ENCODE data around the gene PTK6.

DNA sequence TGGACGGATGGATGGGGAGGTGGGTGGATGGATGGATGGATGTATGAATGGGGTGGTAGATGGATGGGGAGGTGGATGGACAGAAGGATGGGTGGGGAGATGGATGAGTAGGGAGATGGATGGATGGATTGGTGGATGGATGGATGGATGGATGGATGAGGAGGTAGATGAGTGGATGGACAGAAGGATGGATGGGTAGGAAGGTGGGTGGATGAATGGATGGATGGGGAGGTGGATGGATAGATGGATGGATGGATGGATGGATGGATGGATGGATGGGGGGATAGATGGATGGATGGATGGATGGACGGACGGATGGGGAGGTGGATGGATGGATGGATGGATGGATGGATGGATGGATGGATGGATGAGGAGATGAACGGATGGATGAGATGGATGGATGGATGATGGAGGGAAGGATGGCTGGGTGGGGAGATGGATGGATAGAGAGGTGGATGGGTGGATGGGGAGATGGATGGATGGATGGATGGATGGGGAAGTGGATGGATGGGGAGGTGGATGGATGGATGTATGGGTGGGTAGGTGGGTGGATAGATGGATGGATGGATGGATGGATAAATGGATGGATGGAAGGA, 45.4 kb downstream of the PTK6 start:
- TF ChIP-seq, protein P1, sequence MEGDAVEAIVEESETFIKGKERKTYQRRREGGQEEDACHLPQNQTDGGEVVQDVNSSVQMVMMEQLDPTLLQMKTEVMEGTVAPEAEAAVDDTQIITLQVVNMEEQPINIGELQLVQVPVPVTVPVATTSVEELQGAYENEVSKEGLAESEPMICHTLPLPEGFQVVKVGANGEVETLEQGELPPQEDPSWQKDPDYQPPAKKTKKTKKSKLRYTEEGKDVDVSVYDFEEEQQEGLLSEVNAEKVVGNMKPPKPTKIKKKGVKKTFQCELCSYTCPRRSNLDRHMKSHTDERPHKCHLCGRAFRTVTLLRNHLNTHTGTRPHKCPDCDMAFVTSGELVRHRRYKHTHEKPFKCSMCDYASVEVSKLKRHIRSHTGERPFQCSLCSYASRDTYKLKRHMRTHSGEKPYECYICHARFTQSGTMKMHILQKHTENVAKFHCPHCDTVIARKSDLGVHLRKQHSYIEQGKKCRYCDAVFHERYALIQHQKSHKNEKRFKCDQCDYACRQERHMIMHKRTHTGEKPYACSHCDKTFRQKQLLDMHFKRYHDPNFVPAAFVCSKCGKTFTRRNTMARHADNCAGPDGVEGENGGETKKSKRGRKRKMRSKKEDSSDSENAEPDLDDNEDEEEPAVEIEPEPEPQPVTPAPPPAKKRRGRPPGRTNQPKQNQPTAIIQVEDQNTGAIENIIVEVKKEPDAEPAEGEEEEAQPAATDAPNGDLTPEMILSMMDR (IDR thresholded peaks at IDR 0.05) = no peak
- TF ChIP-seq POLR2A (IDR thresholded peaks at IDR 0.05; ENCODE audit: low read depth) = no peak
